ENCODE data around the gene PTPRG. TPM values are rescaled to one million over a fixed set of nuclear protein-coding genes. Genes with fewer than 3 reads are reported as not detected.

Gene PTPRG
- total RNA-seq, 4 donors from 2014 or later, result 33.5 to 56.6 (median 46.9) TPM

DNA sequence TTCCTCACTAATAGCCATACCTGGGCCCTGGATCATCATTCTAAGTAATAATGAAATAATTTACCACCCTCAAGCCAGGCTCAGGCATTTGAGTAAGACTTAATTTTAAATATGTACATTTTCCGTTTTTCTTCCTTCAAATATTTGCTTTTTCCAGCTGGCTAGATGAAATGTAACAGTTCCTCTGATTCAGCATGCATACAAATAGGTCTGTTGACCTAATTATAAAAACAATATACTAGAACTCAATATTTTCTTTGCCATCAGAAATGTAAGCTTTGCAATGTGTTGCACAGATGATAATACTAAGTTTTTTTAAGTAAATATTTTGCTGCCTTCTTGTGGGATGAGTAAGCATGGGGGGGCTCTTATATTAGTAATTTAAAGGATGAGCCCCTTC, 720.4 kb downstream of the PTPRG start:
- Histone ChIP-seq H3K4me3 (no peak overlapping the region), H3K9me3 (no peaks in the 10 kb centered on the region), H3K4me1 (no peaks in the 10 kb centered on the region), H3K27ac (no peak overlapping the region), H3K36me3 (peaks cover 0 to 5% (median 0%) of the 10 kb centered on the region in 3 donors), H3K27me3 (no peaks in the 10 kb centered on the region)
- TF ChIP-seq, protein P1, sequence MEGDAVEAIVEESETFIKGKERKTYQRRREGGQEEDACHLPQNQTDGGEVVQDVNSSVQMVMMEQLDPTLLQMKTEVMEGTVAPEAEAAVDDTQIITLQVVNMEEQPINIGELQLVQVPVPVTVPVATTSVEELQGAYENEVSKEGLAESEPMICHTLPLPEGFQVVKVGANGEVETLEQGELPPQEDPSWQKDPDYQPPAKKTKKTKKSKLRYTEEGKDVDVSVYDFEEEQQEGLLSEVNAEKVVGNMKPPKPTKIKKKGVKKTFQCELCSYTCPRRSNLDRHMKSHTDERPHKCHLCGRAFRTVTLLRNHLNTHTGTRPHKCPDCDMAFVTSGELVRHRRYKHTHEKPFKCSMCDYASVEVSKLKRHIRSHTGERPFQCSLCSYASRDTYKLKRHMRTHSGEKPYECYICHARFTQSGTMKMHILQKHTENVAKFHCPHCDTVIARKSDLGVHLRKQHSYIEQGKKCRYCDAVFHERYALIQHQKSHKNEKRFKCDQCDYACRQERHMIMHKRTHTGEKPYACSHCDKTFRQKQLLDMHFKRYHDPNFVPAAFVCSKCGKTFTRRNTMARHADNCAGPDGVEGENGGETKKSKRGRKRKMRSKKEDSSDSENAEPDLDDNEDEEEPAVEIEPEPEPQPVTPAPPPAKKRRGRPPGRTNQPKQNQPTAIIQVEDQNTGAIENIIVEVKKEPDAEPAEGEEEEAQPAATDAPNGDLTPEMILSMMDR (IDR thresholded peaks at IDR 0.05), result no peak
- DNase-seq, result no peak

DNA sequence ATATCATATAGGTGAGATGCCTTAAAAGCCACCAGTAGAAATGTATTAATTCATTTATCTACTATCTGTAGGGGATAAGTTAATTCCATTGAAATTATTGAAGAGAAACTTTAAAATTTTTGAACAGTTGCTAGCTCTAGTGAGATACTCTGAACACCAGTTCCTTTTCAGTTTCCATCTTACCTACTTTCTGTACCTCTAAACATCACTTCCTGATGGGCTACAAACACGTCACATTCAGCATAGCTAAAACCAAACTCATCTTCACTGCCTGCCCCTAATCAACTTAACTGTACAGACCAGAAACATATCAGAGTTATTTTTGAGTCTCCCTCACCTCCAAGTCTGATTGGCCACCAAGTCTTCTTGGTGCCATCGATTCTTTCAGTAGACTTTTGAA, 723.1 kb downstream of the PTPRG start:
- no peak for DNase-seq
- no peaks in the 10 kb centered on the region for H3K4me1 ChIP-seq
- no peaks in the 10 kb centered on the region for H3K9me3 ChIP-seq
- H3K4me3 ChIP-seq, result no peak overlapping the region
- peaks cover 0 to 5% (median 0%) of the 10 kb centered on the region in 3 donors for H3K36me3 ChIP-seq
- H3K27ac ChIP-seq, result no peak overlapping the region
- no peaks in the 10 kb centered on the region for H3K27me3 ChIP-seq
- TF ChIP-seq, protein P1 (IDR thresholded peaks at IDR 0.05), result no peak
- no peak for TF ChIP-seq POLR2A (IDR thresholded peaks at IDR 0.05)

DNA sequence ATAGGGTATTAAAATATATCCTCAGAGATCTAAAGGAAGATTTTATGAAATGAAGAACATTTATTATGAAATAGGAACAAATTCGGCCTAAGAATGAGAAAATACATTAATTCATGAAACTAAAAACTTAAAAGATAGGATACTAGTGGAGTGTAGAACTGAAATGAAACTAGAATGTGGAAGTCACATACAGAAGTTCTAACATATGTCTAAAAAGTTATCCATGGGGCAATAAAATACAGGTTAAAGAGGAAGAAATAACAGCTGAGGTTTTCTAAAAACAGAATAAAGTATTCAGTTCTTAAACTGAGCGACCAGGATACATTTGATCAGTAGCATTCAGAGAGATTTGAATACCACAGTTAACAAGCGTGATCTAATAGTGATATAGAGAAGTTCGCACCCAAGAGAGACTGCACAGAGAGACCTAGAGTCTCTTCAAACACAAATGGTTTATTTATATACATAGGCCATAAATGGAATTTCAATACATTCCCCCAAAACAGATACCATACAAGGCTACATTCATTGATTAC, 726.1 kb downstream of the PTPRG start:
- H3K4me1 ChIP-seq, result no peaks in the 10 kb centered on the region
- H3K9me3 ChIP-seq, result no peaks in the 10 kb centered on the region
- H3K27me3 ChIP-seq, result no peaks in the 10 kb centered on the region
- no peak overlapping the region for H3K27ac ChIP-seq
- H3K36me3 ChIP-seq, result peaks cover 0 to 5% (median 0%) of the 10 kb centered on the region in 3 donors
- DNase-seq, result no peak
- H3K4me3 ChIP-seq, result no peak overlapping the region
- TF ChIP-seq POLR2A (IDR thresholded peaks at IDR 0.05), result no peak
- TF ChIP-seq, protein P1 (IDR thresholded peaks at IDR 0.05), result no peak

DNA sequence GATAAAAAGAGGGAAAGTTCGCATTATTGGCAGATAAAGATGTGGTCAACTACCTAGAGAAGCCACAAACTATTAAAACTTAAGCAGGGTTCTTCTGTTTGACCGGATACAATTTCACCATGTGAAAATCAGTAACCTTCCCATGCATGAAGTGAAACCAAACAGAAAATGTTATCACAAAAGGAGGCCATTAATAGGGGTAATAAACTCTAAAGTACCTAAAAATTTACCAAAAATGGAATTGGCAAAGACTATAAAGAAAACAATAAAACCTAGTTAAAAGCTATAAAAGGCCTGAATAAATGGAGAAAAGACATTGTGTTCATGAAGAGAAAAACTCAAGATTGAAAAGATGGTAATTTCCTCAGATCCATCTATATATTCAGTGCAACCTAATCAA, 728.6 kb downstream of the PTPRG start:
- DNase-seq, result no peak
- Histone ChIP-seq H3K27me3 (no peaks in the 10 kb centered on the region), H3K9me3 (no peaks in the 10 kb centered on the region), H3K4me1 (no peaks in the 10 kb centered on the region), H3K27ac (no peak overlapping the region), H3K4me3 (no peak overlapping the region), H3K36me3 (peaks cover 0 to 6% (median 0%) of the 10 kb centered on the region in 3 donors)
- no peak for TF ChIP-seq POLR2A (IDR thresholded peaks at IDR 0.05)
- TF ChIP-seq, protein P1 (IDR thresholded peaks at IDR 0.05), result no peak

DNA sequence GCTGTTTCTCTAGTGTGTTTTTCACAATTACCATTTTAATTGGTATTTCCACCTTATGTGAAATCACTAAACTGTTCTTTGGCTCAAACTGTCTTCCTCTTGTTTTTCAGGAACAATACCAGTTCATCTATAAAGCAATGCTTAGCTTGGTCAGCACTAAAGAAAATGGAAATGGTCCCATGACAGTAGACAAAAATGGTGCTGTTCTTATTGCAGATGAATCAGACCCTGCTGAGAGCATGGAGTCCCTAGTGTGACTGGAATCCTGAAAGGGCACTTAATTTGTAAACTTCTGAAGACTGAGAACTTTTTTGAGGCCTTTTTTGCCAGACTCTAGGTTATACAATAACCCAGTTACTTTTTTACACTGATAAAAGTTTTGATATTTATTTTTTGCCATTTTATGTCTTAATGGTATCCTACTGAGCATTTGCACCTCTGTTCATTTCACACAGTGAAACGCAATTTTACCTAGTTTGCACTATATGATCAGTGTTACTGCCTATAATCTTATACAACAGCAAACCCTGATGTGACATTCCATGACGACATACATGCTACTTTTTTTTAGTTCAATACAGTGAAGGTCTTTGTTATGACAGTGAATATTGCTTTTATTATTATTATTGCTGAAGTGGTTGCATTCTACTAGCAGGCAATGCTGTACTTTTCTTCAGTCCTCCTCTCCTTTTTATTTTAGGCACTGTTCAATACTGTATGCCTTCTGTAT, 731.8 kb downstream of the PTPRG start:
- TF ChIP-seq POLR2A (IDR thresholded peaks at IDR 0.05), result no peak
- TF ChIP-seq, protein P1 (IDR thresholded peaks at IDR 0.05), result no peak

More for the DNA sequence above, 731.8 kb downstream of the PTPRG start:
- Histone ChIP-seq H3K27ac (no peak overlapping the region), H3K4me3 (no peak overlapping the region), H3K4me1 (no peaks in the 10 kb centered on the region), H3K9me3 (no peaks in the 10 kb centered on the region), H3K36me3 (peaks cover 0 to 6% (median 0%) of the 10 kb centered on the region in 3 donors), H3K27me3 (no peaks in the 10 kb centered on the region)
- DNase-seq, result no peak
